Measurements from ENCODE around the gene NOP9.

Gene NOP9

GRCh38 chr14:24331731-24332267, 32.1 kb downstream of the NOP9 start:
- TF ChIP-seq SPI1 (IDR thresholded peaks at IDR 0.05; ENCODE audit: low read depth, low read length) (no peak), PAX5 (IDR thresholded peaks at IDR 0.05; ENCODE audit: insufficient read depth, low read length, severe bottlenecking) (no peak), POLR2AphosphoS5 (IDR thresholded peaks at IDR 0.05; ENCODE audit: low read depth, low read length) (no peak), TAF1 (IDR thresholded peaks at IDR 0.05; ENCODE audit: low read depth, low read length) (no peak), POU2F2 (IDR thresholded peaks at IDR 0.05; ENCODE audit: low read depth, low read length) (no peak), POLR2A (IDR thresholded peaks at IDR 0.05; ENCODE audit: low read depth, low read length) (no peak)
- DNase-seq (ENCODE audit: insufficient read length, low spot score) (no peak), FAIRE-seq (no peak)

GRCh38 chr14:24332268-24332993, 32.8 kb downstream of the NOP9 start:
- FAIRE-seq = peak; percentile 98
- peak; percentile 93 for DNase-seq (ENCODE audit: insufficient read length, low spot score)
- TF ChIP-seq POLR2AphosphoS5 (IDR thresholded peaks at IDR 0.05; ENCODE audit: low read depth, low read length) (no peak), SPI1 (IDR thresholded peaks at IDR 0.05; ENCODE audit: low read depth, low read length) (no peak)

- FAIRE-seq (peak; percentile 41), DNase-seq (ENCODE audit: insufficient read length, low spot score) (no peak)
- TF ChIP-seq TAF1 (IDR thresholded peaks at IDR 0.05; ENCODE audit: low read depth, low read length) = no peak
- no peak for TF ChIP-seq POLR2A (IDR thresholded peaks at IDR 0.05; ENCODE audit: low read depth, low read length)
- no peak for TF ChIP-seq SPI1 (IDR thresholded peaks at IDR 0.05; ENCODE audit: low read depth, low read length)
- TF ChIP-seq POLR2AphosphoS5 (IDR thresholded peaks at IDR 0.05; ENCODE audit: low read depth, low read length) = no peak
- no peak for TF ChIP-seq PAX5 (IDR thresholded peaks at IDR 0.05; ENCODE audit: insufficient read depth, low read length, severe bottlenecking)
- no peak for TF ChIP-seq POU2F2 (IDR thresholded peaks at IDR 0.05; ENCODE audit: low read depth, low read length)
These were observed 35.0 kb downstream of the NOP9 start, which contains the start of gene ADCY4 for GRCh38 chr14:24334431-24335291. ADCY4 (minus strand) TSS chr14:24335071; CDS start chr14:24334652, 419 bp downstream.

- DNase-seq (ENCODE audit: insufficient read length, low spot score) (no peak), FAIRE-seq (no peak)
- TF ChIP-seq TAF1 (IDR thresholded peaks at IDR 0.05; ENCODE audit: low read depth, low read length) = no peak
- no peak for TF ChIP-seq POLR2AphosphoS5 (IDR thresholded peaks at IDR 0.05; ENCODE audit: low read depth, low read length)
These were observed 36.0 kb downstream of the NOP9 start for GRCh38 chr14:24335461-24336171.

GRCh38 chr14:24337144-24337823, 37.6 kb downstream of the NOP9 start:
- no peak for FAIRE-seq

GRCh38 chr14:24337824-24338175, 38.1 kb downstream of the NOP9 start:
- no peak for FAIRE-seq
- TF ChIP-seq POLR2AphosphoS5 (IDR thresholded peaks at IDR 0.05; ENCODE audit: low read depth, low read length) = no peak
- TF ChIP-seq PAX5 (IDR thresholded peaks at IDR 0.05; ENCODE audit: insufficient read depth, low read length, severe bottlenecking) = no peak
- no peak for TF ChIP-seq POLR2A (IDR thresholded peaks at IDR 0.05; ENCODE audit: low read depth, low read length)
- TF ChIP-seq TAF1 (IDR thresholded peaks at IDR 0.05; ENCODE audit: low read depth, low read length) = no peak
- TF ChIP-seq POU2F2 (IDR thresholded peaks at IDR 0.05; ENCODE audit: low read depth, low read length) = no peak
- TF ChIP-seq SPI1 (IDR thresholded peaks at IDR 0.05; ENCODE audit: low read depth, low read length) = no peak

More at GRCh38 chr14:24337144-24337823, 37.6 kb downstream of the NOP9 start:
- no peak for DNase-seq (ENCODE audit: insufficient read length, low spot score)
- TF ChIP-seq POLR2A (IDR thresholded peaks at IDR 0.05; ENCODE audit: low read depth, low read length) (no peak), POU2F2 (IDR thresholded peaks at IDR 0.05; ENCODE audit: low read depth, low read length) (no peak), PAX5 (IDR thresholded peaks at IDR 0.05; ENCODE audit: insufficient read depth, low read length, severe bottlenecking) (no peak), SPI1 (IDR thresholded peaks at IDR 0.05; ENCODE audit: low read depth, low read length) (no peak), POLR2AphosphoS5 (IDR thresholded peaks at IDR 0.05; ENCODE audit: low read depth, low read length) (no peak), TAF1 (IDR thresholded peaks at IDR 0.05; ENCODE audit: low read depth, low read length) (no peak)

GRCh38 chr14:24338843-24339242, 39.2 kb downstream of the NOP9 start:
- peak; percentile 45 for FAIRE-seq
- no peak for DNase-seq (ENCODE audit: insufficient read length, low spot score)
- TF ChIP-seq POLR2AphosphoS5 (IDR thresholded peaks at IDR 0.05; ENCODE audit: low read depth, low read length) (no peak), TAF1 (IDR thresholded peaks at IDR 0.05; ENCODE audit: low read depth, low read length) (no peak), POU2F2 (IDR thresholded peaks at IDR 0.05; ENCODE audit: low read depth, low read length) (no peak), PAX5 (IDR thresholded peaks at IDR 0.05; ENCODE audit: insufficient read depth, low read length, severe bottlenecking) (no peak), SPI1 (IDR thresholded peaks at IDR 0.05; ENCODE audit: low read depth, low read length) (no peak), POLR2A (IDR thresholded peaks at IDR 0.05; ENCODE audit: low read depth, low read length) (no peak)

More at GRCh38 chr14:24337824-24338175, 38.1 kb downstream of the NOP9 start:
- no peak for DNase-seq (ENCODE audit: insufficient read length, low spot score)

- TF ChIP-seq POU2F2 (IDR thresholded peaks at IDR 0.05; ENCODE audit: low read depth, low read length) (no peak), PAX5 (IDR thresholded peaks at IDR 0.05; ENCODE audit: insufficient read depth, low read length, severe bottlenecking) (no peak), POLR2A (IDR thresholded peaks at IDR 0.05; ENCODE audit: low read depth, low read length) (peak; percentile 36; the same call in 1 of the 2 replicates)
- FAIRE-seq (peak; percentile 94), DNase-seq (ENCODE audit: insufficient read length, low spot score) (peak; percentile 71)
These were observed 39.9 kb downstream of the NOP9 start, which contains the start of gene RIPK3 for GRCh38 chr14:24339284-24340151. RIPK3 (minus strand) TSS chr14:24339991; CDS start chr14:24339826, 165 bp downstream.

Measured in GM12891 (cell line).